HG03575 (cell line): Measurements from ENCODE around the gene HHIPL1.

Experiments used
- ATAC-seq: cut with Tn5 transposase; IDR thresholded peaks from one replicate; pipeline ENCODE4 v1.9.1; 2021; ENCODE audit not compliant: unreplicated experiment, insufficient number of reproducible peaks, low FRiP score; ENCODE audit errors: extremely low read depth

The HHIPL1 gene

DNA sequence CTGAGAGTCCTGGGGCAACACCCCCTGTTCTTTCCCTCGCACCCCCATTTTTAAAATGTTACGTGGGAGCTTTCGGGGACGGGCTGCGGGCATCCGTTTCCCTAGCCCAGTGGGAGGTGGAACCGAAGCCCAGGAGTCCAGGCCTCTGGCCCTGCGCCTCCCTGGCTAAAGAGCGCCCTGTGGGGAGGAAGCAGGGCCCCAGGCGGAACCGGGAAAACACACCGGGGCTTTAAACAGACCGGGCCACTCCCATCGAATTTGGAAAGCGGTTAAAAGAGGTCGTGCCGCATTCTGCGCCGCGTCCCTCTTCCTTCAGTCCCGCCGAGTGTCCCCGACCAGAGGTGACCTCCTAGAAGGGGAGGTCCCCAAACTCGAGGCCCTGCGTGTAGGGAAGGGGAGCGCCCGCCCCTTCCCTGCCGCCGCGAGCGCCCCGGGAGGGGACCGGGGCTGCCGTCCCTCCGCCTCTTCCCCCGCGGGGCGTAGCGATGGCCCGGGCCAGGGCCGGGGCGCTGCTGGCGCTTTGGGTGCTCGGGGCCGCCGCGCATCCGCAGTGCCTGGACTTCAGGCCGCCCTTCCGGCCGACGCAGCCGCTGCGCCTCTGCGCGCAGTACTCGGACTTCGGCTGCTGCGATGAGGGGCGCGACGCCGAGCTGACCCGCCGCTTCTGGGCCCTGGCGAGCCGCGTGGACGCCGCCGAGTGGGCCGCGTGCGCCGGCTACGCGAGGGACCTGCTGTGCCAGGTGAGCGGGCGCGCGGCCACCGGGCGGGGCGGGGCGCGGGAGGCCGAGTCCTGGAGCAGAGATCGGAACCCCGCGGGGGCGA is at the start of gene HHIPL1:
Gene HHIPL1 (plus strand): TSS at position 407 of the 822 bp plus-strand sequence. CDS start 79 bp downstream, at position 486.
- no peak for ATAC-seq

DNA sequence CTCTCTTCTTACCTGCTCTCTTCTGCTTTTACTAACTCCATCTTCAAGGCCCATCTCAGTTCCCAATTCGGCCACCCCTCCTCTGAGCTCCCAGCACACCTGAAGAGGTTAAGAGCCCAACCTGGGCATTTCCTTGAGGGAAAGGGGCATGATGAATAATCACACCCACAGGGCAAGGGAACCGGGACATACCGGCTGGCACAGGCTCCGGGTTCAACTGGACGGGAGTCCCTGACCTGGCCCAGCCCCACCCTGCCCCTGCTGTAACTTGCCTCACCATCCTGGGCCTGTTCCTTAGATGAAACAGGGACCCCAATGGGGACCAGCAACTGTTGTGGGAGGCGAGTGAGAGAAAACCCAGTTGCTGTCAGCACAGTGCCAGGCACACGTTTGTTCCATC is 49.4 kb upstream of the HHIPL1 start:
- ATAC-seq: no peak

DNA sequence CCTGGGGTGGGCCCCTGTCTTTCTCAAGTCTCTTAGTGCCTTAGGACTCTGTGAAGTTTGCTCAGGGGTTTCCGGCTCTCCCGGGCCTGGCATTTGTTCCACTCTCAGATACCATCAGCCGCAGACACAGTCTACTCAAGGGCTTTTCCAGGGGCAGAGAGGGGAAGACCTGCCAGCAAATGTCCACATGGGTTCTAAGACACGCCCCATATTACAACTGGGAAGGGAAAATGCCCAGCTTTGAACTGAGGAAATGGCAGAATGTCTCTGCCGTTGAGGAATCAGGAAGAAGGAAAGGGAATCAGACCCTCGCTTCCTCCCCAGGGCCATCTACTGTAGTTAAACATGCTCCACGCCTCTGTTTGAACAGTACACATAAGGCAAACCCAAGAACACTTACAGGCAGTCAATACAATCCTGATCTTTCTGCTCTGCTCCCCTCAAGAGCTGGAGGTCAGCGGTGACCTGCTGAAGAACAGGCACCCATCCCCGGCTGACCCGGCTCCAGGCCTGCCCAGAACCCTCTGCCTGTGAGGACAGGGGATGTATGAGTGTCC is 48.8 kb upstream of the HHIPL1 start:
- ATAC-seq: no peak

DNA sequence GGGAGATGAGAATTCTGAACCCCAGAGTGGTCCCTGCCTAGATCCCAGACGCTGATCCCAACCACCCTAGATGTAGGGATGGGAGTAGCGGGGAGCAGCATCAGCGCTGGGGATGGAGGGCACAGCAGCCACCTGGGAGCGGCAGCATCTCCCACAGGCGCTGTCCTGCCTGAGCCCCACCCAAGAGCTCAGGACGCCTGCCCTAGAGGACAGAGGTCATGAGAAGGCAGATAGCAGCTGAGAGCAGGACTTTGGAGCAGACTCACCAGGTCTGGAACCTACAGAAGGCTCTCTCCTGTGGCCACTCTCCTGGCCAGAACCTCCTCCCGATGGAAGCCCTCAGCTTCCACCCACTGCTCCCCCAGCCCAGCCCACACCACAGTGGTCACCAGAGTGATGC is 48.2 kb upstream of the HHIPL1 start:
- ATAC-seq: no peak

DNA sequence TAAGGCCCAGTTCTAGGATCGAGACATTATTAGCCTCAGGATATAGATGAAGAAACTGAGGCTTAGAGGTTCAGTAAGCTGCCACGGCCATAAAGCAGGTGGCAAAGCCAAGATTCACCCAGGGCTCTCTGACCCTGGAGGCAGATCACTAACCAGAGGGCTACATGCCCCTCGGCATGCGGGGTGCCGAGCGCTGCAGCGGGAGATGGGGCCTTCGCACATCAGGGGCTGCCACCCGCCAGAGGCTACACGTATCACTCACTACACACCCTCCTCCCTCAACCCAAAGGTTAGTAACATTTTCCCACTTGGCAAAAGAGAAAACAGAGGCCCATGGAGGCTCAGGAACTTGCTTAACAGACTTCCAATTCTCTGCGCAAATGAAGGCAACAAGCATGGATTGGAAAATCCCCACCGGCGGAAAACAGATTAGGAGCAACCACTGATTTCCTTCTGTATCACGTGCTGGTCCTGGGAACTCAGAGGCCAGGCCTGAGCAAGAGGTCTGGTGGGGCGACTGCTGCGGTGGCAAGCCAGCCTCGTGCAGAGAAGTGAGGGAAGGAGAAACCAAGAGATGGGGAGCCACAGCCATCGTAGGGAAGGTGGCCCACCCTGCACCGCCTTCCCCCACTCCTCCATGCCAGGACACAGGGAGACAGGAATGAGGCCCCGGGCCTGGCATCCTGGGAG is 46.9 kb upstream of the HHIPL1 start:
- ATAC-seq: no peak

DNA sequence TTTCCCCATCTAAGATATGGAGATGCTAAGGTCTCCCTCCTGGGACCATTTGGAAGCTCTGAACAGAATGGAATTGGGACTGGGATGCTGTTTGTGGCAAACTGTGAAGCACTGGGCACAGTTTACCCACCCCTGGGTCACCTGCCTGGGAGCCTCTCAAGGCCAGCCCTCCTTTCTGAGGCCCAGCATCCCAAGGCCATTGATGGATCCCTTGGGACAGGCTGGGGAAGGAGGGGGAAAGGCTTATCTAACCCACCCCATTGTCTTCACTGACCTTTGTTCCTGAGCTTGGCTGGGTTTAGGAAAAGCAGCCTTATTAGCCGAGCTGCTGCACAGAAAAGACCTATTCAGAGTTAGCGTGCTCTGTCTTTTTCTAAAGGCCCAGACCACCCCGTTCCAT is 46.2 kb upstream of the HHIPL1 start:
- ATAC-seq: no peak

DNA sequence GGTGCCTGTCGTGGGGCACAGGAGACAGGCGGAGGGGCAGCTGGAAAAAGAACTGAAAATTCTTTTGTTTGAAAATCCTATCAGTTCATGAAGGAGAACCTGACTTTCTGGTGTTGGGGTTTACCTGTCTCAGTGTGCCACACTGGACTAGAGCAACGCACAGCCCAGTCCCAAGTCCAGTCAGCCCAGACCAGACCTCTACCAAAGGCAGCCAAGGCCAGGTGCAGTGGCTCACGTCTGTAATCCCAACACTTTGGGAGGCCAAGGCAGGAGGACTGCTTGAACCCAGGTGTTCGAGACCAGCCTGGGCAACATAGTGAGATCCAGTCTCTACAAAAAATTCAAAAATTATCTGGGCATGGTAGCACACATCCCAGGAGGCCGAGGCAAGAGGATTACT is 45.5 kb upstream of the HHIPL1 start:
- no peak for ATAC-seq

DNA sequence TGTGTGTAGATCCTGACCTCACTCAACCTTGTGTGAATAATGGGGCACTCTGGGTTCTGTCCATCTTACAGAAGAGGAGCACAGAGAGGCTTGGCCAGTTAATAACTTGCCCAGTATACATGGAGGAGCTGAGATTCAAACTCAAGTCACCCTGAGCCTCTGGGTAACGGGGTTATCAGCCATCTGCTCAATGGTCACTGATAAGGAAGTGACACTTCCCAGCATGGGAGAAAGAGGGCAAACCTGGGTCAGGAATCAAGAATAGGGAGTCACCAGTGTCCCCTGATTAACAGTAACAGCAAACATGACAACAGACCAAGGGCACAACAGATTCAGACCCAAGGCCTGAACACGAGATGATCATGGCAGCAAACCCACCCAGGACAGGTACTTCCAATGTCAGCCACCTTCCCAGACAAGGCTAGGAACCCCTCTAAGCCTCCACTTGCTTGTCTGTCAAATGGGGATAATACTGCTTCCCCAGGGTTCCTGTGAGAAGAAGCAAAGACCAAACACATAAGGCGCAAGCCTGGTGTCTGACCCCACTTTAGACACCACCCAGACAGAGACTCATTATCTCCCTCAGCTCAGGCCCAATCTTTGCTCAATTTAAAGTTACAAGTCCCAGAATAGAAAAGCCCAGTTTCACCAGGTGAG is 44.6 kb upstream of the HHIPL1 start:
- ATAC-seq: no peak

DNA sequence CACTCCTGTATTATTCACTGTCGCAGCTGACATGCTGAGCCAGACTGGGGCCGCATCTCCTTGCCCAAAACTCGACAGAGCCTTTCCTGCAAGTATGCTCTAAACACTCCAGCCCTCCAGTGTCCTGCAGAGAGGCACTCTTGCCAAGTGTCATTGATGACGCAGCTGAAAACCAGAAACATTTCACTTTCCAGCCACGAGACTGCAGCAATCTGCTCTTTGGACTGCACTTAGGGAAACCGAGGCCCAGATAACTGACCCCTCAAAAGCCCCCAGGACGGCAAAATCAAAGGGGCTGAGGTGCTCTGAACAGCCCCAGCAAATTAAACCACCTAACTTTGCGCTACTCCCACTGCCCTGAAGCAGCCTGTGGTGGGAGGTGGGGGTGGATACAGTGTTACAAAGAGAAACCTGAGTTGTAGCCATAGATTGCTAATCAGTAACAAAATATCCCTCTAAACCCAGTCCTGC is 43.5 kb upstream of the HHIPL1 start:
- no peak for ATAC-seq

DNA sequence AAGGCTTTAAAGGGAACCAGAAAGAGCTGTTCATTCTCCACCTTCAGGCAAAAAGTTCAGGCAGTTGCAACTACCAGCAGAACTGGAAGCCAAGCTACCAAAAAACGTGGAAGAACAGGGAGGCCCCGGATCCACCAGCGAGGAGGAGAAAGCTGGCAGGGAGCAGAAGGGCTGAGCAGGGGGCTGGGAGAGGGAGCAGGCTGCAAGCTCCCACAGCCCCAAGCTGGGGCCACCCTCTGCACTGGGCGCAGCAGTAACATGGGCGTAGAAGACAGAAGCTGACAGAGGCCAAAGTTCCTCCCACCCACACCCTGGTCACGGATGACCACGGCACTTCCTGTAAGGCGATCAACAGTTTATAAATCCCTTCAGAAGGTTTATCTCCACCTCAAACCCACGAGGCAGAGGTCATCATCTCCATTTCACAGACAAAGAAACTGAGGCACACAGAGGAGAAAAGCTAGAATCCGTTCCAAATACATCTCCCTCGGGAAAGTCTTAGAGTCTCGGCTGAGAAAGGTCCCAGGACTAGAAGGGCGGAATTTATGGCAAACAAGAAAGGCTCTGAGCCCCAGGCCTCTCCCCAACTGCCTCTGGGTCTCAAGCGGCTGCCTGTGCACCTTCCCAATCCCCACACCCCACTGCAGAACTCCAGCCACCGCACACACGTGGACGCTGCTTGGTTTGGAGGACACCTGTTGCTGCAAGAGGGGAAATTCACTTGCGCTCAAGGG is 42.7 kb upstream of the HHIPL1 start:
- no peak for ATAC-seq

DNA sequence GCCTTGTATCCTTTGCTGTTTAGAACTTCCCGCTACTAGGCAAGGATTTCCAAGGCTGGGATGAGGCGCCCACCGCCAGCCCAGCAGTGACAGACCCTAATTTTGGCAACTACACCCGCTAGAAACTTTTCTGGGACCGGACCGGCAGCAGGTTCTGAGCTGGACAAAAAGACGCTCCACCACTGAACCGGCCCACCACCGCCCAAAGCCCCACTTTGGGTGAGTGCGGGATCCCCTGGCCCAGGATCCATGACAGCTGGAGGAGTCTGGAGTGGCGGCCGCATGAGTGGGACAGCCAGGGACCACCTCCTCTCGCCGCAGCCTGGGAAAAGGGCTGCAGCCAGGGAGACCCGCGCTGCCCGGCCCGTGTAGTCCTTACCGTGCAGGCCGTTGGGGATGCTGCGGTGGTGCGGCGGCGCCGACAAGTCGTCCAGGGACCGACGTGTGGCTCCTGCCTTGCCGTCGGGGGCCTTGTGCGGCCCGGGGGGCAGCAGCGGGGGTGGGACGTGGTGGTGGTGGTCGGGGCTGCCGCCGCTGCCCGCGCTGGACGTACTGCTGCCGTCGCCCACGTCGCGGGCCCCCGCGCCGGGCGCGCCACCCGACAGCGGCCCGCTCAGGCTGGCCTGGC is 42.0 kb upstream of the HHIPL1 start:
- no peak for ATAC-seq

DNA sequence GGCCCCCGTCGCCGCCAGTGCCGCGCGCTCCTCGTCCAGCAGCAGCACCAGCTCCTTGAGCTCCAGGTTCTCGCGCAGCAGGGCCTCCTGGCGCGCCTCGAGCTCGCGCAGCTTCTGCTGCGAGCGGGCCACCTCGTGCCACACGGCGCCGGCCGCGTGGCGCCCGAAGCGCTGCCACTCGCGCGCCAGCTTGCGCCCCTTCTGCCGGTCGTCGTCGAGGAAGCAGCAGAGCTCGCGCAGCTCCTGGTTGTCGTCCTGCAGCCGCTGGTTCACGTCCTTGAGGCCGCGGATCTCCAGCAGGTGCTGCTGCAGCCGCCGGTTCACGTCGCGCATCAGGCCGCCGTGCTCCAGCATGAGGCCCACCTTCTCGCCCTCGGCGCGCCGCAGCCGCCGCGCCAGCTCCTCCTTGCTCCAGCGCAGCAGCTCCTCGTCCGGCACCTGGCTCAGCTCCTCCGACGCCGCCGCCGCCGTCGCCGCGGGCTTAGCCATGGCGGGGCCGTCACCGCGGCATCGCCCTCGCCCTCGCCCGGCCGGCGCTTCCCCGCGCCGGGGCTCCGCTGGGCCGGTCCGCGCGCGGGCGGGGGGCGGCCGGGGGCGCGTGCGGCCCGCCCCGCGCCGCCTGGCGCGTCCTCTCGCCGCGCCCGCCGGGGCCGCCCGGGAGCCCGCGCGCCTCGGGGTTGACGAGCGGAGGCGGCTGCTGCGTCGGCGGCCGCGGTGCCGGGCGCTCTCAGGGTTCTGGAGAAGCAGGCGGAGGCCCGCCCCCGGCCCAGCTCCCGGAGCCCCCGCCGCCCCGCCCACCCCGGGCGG is 41.3 kb upstream of the HHIPL1 start, which contains the start of gene CCDC85C:
Gene CCDC85C (minus strand): TSS at position 737 of the 807 bp plus-strand sequence. CDS start 248 bp downstream, at position 489.
- ATAC-seq: no peak

DNA sequence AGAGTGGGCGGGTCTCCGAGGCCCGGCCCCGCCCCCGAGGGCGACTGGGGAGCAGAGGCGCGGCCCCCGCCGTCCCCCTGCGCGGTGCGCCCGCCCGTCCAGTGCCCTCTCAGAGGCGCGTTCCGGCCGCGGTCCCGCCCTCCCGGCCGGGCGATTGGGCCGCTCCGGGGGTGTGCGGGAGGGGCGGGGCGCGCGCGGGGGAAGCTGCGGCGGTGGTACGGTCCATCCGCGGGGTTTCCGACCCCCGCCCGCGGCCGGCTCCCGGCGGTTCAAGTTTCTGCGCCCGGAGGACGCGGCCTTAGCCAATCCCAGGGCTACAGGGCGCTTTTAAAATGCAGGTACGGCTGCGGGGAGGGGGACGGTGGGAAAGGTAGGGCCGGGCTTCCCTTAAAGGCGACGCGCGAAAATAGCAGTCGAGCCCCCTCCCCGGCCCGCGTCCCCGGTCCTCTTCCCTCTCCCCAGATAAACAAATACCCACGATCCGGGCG is 40.6 kb upstream of the HHIPL1 start:
- no peak for ATAC-seq

DNA sequence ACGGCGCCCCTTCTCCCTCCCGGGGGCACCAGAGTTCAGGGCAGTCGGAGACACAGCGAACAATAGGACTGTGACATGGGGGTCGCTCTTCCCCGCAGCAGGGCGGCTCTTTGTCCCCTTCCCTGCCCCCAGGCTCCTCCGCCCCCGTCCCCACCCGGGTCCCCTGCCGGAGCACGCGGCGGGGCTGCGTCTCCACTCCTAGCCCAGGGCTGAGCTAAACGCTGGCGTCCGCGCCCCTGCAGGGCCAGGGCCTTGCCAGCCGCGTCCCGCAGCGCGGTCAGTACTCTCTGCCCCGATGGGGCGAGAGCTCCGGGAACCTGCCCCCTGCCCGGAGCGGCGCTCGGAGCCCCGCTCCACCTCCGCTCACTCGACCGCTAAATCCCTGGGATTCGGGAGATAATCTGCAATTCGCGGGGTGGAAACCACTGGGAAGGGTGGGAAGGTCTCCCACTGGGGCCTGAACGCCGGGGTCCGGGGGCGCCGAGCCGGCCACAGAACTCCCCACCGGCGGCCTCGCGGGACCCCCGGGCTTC is 40.1 kb upstream of the HHIPL1 start:
- no peak for ATAC-seq

DNA sequence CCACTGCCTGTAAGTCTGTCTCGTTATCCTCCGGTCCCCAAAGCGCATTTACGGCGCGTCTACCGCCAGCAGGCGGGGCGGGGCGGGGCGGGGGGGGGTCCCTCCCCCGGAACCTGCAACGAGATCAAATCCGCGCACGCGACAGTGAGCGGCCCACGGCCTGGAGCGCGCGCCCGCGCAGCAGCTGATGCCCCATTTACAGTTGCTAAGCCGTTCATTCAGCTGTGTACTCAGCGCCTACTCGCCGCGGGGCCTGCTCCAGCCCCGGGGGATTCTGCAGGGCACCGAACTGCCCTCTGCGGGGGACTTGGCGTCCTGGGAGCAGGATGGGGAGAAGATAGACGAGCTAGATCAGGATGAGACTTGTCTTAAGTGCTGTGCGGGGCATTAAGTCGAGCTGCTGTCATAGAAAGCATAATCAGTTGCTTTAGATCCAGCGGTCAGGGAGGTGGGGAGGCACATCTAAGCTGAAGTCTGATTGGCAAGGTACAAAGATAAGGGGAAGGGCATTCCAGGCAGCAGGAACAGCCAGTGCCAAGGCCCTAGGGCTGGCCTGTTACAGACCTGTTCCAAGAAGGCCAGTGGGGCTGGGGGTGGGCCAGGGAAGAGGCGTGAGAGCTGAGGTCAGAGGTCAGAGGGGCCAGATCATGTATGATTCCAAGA is 39.5 kb upstream of the HHIPL1 start:
- ATAC-seq: no peak

DNA sequence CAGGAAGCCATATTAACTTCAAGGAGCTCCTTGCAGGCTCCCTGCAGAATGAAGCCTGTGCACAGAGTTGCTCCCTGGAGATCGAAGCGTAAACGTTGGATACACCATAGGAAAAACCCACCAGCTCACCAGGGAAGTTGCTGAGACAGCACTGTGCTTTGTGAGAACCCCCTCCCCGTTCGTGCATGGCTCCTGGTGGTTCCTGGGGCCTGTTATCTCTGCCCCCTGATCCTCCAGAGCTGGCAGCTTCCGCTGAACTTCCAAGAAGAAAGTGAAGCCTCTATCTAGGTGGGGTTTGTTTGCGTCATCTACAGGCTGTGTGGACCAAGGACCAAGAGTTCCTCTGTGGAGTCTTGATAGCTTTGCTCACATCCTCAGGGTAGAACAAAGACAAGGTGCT is 38.6 kb upstream of the HHIPL1 start:
- no peak for ATAC-seq

DNA sequence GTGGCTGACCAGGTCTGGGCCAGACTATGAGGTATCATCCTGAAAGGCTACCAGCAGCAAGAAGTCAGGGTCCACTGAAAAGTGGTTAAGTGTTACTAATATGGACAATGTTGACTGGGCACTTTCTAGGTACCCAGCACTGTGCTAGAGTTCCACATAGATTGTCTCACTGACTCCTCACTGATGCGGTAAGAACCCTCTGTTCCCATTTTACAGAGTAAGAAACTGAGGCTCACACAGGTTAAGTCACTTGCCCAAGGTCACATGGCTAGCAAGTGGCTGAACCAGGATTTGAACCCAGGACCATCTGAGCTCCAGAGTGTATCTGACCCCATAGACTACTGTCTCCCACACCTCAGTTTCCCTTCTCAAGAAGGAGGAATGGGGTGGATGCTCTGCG is 36.3 kb upstream of the HHIPL1 start:
- ATAC-seq: no peak
